Measurements from ENCODE around the gene VPS13A. TPM values are rescaled to one million over a fixed set of nuclear protein-coding genes. Genes with fewer than 3 reads are reported as not detected.

The VPS13A gene
- total and polyA plus RNA-seq, 9 of the 15 experiments (the other 6 are each of a cell fraction or from before 2014, with no cell fraction given): 5.6 to 29.9 (median 14.7) TPM

- WGBS (ENCODE audit: insufficient coverage, low coverage, missing lambda C conversion rate): 45% methylated on average over 5 of the region's 7 CpGs
- no peak overlapping the region for H3K27ac ChIP-seq (ENCODE audit: extremely low read depth, low read depth, low read length)
- H4K20me1 ChIP-seq (replicated peaks; ENCODE audit: control insufficient read depth, insufficient read depth, low read length): no peaks in the 10 kb centered on the region
- ATAC-seq (no peak), DNase-seq (ENCODE audit: extremely low read depth in 1 of 4, low spot score in 3 of 4) (no peak), FAIRE-seq (no peak)
- H3K4me1 ChIP-seq (replicated peaks in 1 of 2; ENCODE audit: control insufficient read depth in 2 of 2, insufficient read depth in 2 of 2, low read length in 2 of 2): no peaks in the 10 kb centered on the region; a peak in 2 of 5 replicates
- ChIA-PET POLR2A (no interaction called here), CTCF (ENCODE audit: low intra/inter-chr PET ratio) (no interaction called here)
- H3K9me3 ChIP-seq (replicated peaks; ENCODE audit: control insufficient read depth, insufficient read depth, low read depth, low read length): no peaks in the 10 kb centered on the region; the same call in 1 of the 2 replicates
- intact Hi-C loops (cut with micrococcal nuclease) (no loop called here), in situ Hi-C loops (cut with MboI) (no loop called here)
- H3K36me3 ChIP-seq (ENCODE audit: control insufficient read depth, insufficient read depth, low read length): 0 out of 3 replicates have a peak, but pooled peaks cover 3% of the 10 kb centered on the region
- no peak overlapping the region for H2AFZ ChIP-seq (ENCODE audit: low read depth, low read length)
- no peak overlapping the region for H3K4me2 ChIP-seq (ENCODE audit: insufficient read depth, low read length)
- H3K27me3 ChIP-seq (ENCODE audit: control insufficient read depth in 2 of 2, insufficient read depth in 2 of 2, low read length in 2 of 2): no peaks in the 10 kb centered on the region
- no peaks in the 10 kb centered on the region for H3K79me2 ChIP-seq (ENCODE audit: control insufficient read depth, insufficient read depth, low read length)
- H3K9ac ChIP-seq (ENCODE audit: insufficient read depth in 1 of 2, low read depth in 2 of 2, low read length in 2 of 2): no peak overlapping the region
- no TSS peak for BruUV-seq (replicated peaks)
- H3K9me1 ChIP-seq (ENCODE audit: control insufficient read depth, insufficient read depth, low read length): no peaks in the 10 kb centered on the region
- no peak overlapping the region for H3K4me3 ChIP-seq
- TF ChIP-seq, protein P1, sequence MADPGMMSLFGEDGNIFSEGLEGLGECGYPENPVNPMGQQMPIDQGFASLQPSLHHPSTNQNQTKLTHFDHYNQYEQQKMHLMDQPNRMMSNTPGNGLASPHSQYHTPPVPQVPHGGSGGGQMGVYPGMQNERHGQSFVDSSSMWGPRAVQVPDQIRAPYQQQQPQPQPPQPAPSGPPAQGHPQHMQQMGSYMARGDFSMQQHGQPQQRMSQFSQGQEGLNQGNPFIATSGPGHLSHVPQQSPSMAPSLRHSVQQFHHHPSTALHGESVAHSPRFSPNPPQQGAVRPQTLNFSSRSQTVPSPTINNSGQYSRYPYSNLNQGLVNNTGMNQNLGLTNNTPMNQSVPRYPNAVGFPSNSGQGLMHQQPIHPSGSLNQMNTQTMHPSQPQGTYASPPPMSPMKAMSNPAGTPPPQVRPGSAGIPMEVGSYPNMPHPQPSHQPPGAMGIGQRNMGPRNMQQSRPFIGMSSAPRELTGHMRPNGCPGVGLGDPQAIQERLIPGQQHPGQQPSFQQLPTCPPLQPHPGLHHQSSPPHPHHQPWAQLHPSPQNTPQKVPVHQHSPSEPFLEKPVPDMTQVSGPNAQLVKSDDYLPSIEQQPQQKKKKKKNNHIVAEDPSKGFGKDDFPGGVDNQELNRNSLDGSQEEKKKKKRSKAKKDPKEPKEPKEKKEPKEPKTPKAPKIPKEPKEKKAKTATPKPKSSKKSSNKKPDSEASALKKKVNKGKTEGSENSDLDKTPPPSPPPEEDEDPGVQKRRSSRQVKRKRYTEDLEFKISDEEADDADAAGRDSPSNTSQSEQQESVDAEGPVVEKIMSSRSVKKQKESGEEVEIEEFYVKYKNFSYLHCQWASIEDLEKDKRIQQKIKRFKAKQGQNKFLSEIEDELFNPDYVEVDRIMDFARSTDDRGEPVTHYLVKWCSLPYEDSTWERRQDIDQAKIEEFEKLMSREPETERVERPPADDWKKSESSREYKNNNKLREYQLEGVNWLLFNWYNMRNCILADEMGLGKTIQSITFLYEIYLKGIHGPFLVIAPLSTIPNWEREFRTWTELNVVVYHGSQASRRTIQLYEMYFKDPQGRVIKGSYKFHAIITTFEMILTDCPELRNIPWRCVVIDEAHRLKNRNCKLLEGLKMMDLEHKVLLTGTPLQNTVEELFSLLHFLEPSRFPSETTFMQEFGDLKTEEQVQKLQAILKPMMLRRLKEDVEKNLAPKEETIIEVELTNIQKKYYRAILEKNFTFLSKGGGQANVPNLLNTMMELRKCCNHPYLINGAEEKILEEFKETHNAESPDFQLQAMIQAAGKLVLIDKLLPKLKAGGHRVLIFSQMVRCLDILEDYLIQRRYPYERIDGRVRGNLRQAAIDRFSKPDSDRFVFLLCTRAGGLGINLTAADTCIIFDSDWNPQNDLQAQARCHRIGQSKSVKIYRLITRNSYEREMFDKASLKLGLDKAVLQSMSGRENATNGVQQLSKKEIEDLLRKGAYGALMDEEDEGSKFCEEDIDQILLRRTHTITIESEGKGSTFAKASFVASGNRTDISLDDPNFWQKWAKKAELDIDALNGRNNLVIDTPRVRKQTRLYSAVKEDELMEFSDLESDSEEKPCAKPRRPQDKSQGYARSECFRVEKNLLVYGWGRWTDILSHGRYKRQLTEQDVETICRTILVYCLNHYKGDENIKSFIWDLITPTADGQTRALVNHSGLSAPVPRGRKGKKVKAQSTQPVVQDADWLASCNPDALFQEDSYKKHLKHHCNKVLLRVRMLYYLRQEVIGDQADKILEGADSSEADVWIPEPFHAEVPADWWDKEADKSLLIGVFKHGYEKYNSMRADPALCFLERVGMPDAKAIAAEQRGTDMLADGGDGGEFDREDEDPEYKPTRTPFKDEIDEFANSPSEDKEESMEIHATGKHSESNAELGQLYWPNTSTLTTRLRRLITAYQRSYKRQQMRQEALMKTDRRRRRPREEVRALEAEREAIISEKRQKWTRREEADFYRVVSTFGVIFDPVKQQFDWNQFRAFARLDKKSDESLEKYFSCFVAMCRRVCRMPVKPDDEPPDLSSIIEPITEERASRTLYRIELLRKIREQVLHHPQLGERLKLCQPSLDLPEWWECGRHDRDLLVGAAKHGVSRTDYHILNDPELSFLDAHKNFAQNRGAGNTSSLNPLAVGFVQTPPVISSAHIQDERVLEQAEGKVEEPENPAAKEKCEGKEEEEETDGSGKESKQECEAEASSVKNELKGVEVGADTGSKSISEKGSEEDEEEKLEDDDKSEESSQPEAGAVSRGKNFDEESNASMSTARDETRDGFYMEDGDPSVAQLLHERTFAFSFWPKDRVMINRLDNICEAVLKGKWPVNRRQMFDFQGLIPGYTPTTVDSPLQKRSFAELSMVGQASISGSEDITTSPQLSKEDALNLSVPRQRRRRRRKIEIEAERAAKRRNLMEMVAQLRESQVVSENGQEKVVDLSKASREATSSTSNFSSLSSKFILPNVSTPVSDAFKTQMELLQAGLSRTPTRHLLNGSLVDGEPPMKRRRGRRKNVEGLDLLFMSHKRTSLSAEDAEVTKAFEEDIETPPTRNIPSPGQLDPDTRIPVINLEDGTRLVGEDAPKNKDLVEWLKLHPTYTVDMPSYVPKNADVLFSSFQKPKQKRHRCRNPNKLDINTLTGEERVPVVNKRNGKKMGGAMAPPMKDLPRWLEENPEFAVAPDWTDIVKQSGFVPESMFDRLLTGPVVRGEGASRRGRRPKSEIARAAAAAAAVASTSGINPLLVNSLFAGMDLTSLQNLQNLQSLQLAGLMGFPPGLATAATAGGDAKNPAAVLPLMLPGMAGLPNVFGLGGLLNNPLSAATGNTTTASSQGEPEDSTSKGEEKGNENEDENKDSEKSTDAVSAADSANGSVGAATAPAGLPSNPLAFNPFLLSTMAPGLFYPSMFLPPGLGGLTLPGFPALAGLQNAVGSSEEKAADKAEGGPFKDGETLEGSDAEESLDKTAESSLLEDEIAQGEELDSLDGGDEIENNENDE (IDR thresholded peaks at IDR 0.05; ENCODE audit: low read depth, low read length): no peak
- TF ChIP-seq, protein P2, sequence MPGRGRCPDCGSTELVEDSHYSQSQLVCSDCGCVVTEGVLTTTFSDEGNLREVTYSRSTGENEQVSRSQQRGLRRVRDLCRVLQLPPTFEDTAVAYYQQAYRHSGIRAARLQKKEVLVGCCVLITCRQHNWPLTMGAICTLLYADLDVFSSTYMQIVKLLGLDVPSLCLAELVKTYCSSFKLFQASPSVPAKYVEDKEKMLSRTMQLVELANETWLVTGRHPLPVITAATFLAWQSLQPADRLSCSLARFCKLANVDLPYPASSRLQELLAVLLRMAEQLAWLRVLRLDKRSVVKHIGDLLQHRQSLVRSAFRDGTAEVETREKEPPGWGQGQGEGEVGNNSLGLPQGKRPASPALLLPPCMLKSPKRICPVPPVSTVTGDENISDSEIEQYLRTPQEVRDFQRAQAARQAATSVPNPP (IDR thresholded peaks at IDR 0.05; ENCODE audit: borderline replicate concordance, insufficient read depth, insufficient read length): no peak
- TF ChIP-seq POLR2AphosphoS5 (IDR thresholded peaks at IDR 0.05; ENCODE audit: control insufficient read depth, insufficient read depth, low read depth, low read length) (no peak), HNRNPL (IDR thresholded peaks at IDR 0.05; ENCODE audit: low read depth, low read length) (no peak), CBFA2T3 (IDR thresholded peaks at IDR 0.05) (no peak)
- TF ChIP-seq, protein P3, sequence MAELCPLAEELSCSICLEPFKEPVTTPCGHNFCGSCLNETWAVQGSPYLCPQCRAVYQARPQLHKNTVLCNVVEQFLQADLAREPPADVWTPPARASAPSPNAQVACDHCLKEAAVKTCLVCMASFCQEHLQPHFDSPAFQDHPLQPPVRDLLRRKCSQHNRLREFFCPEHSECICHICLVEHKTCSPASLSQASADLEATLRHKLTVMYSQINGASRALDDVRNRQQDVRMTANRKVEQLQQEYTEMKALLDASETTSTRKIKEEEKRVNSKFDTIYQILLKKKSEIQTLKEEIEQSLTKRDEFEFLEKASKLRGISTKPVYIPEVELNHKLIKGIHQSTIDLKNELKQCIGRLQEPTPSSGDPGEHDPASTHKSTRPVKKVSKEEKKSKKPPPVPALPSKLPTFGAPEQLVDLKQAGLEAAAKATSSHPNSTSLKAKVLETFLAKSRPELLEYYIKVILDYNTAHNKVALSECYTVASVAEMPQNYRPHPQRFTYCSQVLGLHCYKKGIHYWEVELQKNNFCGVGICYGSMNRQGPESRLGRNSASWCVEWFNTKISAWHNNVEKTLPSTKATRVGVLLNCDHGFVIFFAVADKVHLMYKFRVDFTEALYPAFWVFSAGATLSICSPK (IDR thresholded peaks at IDR 0.05; ENCODE audit: borderline replicate concordance): no peak
These were observed 215.0 kb downstream of the VPS13A start for GRCh38 chr9:77392328-77392727.

Measured in K562 (cell line).